Stimulated activated CD4-positive, alpha-beta T cell treated with anti-CD3 and anti-CD28 coated beads, Interleukin-15, amount 100 ng/mL, for 48 hours (primary cell): ENCODE results near the gene SSBP4.

Source experiments
- DNase-seq, 2 donors: peaks; one replicate each; pipeline ENCODE4 v3.0.0-alpha.2; 2020; ENCODE audit warnings: low read depth in 2 of 2

The SSBP4 gene

GRCh38 chr19:18433015-18433691, 14.0 kb downstream of the SSBP4 start:
- no peak for DNase-seq

DNA sequence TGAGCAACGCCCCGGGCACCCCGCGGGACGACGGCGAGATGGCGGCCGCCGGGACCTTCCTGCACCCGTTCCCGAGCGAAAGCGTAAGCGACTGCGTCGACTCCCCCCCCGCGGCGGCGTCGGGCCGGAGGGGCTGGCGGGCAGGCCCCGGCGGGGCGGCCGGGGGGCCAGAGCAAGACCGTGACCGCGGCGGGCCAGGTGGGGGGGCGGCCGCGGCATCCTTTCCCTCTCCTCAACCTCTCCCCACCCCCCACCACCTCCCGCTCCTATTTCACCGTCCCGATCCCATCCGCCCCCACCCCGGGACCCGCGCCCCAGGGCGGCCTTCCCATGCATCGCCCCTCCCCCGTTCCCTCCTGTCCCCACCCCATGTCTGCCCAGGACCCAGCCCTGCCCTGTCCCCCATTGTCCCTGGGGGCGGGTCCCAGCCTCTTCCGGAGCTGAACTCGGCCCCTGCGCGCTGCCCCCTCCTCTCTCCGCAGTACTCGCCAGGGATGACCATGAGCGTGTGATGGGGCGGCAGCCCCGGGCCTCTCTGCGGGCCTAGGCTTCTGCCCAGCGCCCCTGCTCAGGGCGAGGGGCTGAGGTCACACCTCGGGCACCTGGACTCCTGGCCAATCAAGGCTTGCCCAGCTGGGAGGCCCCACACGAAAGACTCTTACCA, 14.7 kb downstream of the SSBP4 start:
- no peak for DNase-seq

DNA sequence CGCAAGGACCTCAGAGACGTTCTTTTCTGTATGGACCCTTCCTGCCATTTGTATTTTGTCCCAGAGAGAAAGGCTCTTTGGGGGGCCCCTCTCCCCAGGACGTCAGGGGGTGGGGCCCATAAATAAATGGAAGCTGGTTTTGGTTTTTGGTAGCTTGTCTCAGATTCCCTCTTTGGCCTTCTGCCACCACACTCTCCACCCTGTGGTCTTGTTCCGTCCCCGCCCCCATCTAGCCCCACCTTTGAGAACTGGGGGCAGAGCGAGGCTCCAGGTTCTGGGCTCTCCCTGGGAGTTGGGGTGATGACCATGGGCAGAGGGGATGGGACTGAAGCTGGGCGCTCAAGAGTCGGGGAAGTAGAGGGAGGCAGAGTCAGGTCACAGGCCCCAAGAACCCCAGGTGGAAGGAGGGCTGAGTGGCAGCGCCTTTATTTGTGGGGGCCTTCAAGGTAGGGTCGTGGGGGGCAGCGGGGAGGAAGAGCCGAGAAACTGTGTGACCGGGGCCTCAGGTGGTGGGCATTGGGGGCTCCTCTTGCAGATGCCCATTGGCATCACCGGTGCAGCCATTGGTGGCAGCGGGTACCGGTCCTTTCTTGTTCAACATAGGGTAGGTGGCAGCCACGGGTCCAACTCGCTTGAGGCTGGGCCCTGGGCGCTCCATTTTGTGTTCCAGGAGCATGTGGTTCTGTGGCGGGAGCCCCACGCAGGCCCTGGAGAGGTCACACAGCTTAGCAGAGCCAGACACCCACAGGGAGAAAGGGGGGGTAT, 15.4 kb downstream of the SSBP4 start:
- DNase-seq, result no peak

DNA sequence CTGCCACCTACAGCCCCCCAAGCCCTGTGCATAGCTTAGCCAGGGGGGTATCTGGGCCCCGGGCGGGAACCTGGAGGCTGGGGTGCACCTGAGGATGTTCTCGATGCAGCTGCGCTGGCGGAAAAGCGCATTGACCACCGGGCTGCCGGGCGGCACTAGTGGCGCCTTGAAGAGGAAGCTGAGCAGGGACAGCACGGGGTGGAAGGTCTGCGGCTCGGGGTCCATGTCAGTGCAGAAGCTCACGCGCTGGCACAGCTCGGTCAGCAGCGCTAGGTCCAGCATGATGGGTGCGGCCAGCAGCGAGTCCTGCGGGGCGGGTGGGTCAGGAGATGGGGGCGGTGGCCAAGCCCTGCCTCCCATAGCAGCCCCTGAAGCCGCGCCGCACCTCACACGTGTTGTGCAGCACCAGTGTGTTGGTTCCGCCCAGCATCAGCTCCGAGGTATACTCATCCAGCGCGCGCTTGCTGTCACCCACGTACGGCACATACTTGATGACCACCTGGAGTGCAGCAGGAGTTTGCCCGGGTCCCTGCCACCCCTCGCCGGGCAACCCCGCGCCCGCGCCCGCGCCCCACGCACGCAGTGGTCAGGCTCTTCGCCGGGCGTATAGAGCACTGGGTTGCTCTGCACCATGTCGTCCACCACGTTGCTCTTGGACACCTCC, 16.1 kb downstream of the SSBP4 start:
- no peak for DNase-seq

GRCh38 chr19:18435842-18436670, 16.9 kb downstream of the SSBP4 start:
- no peak for DNase-seq

DNA sequence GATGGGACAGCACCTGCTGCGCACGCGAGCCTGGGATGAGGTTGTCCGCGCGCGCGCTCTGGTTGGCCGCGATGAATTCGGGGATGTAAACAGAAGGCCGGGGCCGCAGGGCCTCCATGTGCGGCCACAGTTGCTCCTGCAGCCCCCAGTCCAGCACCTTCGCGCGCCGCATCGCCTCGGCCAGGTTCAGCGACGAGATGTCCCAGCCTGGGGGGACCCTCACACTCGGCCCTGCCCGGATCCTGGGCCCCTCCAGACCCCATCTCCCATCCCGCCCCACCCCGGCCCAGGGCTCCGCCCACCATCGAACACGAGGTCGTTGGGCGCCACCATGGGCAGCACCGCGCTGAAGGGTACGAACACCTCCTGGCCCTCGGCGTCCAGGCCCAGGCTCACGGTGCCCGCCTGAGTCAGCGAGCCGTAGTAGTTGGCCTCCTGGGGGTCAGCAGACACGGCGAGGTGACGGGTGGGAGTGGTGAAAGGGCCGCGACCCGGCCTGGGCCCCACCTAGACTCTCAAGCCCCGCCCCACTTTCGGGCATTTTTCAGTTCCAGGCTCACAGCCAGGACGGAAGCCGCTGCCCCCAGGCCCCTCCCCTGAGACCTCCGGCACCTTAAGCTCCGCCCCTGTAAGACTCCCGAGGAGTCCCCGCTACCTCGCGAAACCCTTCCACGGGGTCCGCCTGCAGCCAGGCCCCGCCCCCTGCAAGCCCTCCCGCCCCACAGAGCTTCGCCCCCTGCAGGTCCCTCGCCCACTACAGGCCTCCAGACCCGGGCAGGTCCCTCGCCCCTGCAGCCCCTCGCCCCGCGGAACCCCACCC, 17.7 kb downstream of the SSBP4 start:
- DNase-seq, result peak in 1 of 2 donors; percentile 65

- DNase-seq, result no peak
Measured at GRCh38 chr19:18437491-18438330, 18.5 kb downstream of the SSBP4 start, which contains the start of gene ISYNA1. Gene ISYNA1, minus strand, starts transcription at chr19:18438133. Its CDS starts 154 bp downstream, at chr19:18437979.

DNA sequence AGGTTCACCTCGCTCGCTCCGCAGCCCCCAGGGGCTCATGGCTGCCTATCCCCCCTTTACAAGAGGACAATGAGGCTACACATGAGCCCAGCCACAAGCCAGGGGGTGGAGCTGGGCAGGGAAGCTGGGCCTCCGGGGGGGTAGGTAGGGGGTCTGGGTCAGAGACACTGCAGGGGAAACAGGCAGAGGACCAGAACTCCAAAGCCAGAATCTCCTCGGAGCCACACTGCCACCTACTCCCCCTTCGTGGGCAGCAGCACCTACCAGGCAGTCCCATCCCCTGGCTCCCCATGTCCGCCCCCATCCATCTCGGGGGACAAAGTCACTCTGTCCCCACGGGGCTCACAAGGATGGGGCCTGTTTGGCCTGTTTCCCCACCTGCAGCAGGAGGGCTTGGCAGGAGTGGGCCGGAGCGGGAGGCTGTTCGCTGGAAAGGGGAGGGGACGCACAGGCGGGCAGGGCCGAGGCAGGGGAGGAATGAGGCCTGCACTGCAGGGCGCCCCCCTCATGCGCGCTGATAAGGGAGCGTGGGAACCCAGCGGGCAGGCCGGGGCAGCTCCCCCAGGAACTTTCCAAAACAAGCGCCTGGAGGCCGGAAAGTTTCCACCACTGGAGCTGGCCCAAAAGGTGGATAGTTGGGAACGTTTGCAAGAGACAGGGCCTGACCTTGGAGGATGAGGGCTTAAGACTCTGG, 19.3 kb downstream of the SSBP4 start:
- DNase-seq, result no peak

DNA sequence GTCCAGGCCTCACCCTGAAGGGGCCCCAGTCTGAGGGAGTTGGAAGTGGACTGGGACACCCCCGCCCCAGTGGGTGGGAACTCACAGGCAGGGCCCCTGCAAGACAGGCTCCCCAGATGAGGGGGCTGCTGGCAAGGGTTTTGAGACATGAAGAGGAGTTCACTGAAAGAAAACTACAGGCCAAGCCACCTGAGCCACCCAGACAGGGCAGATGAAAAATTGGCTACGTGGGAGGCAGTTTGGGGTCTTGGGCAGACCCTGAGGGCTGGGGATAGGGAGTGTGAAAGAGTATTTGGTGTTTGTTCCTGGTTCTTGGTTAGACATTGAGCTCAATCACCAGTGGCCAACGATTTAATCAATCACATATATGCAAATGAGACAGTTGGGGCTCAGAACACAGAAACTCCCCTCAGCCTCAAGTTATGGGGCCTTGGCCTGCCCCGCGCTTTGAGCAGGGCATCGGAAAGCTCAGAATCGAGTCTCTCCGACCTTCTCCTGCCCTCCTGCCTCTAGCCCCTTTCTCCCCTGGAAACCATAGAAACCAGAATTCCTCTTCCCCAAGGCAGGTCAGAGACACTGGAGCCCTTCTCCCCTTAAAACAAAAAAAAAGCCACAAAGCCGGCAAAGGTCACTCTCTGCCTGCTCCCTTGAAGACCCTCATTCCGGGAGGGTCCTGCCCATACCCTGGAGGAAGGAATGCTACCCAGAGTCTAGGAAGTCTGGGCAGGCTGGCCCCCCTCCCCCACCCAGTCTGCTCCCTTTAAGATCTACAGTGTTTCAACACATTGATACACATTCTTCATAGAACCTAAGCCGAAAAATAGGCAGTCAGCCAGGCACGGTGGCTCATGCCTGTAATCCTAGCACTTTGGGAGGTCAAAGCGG, 20.1 kb downstream of the SSBP4 start:
- no peak for DNase-seq

DNA sequence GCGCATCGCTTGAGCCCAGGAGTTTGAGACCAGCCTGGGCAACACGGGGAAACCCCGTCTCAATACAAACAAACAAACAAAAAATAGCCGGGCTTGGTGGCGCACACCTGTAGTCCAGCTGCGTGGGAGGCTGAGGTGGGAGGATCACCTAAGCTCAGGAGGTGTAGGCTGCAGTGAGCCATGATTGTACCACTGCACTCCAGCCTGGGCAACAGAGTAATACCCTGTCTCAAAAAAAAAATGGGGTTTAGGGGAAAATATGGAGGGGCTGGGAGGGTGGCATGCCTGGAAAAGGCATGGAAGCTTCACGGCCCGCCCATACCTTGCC, 20.7 kb downstream of the SSBP4 start:
- DNase-seq, result no peak

DNA sequence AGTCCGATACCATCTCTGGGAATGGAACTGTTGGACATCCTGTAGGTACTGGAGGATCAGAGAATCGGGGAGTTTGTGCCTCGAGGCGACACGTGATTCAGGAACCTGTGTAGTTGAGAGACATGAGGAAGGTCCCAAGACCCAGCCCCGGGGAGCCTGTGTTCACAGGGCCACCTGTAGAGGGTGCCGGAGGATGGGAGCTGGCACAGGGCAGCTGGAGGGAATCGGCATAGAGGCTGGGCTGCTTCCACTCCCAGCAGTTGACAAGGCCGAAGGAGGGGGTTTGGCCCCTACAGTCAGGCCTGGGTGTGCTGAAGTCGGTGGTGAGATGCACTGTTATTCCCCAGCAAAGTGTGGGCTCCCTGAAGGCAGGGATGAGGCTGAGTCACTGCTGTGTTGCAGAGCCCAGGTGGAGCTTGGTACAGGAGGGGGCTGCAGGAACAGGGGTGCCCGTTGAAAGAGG, 21.2 kb downstream of the SSBP4 start:
- DNase-seq, result no peak

DNA sequence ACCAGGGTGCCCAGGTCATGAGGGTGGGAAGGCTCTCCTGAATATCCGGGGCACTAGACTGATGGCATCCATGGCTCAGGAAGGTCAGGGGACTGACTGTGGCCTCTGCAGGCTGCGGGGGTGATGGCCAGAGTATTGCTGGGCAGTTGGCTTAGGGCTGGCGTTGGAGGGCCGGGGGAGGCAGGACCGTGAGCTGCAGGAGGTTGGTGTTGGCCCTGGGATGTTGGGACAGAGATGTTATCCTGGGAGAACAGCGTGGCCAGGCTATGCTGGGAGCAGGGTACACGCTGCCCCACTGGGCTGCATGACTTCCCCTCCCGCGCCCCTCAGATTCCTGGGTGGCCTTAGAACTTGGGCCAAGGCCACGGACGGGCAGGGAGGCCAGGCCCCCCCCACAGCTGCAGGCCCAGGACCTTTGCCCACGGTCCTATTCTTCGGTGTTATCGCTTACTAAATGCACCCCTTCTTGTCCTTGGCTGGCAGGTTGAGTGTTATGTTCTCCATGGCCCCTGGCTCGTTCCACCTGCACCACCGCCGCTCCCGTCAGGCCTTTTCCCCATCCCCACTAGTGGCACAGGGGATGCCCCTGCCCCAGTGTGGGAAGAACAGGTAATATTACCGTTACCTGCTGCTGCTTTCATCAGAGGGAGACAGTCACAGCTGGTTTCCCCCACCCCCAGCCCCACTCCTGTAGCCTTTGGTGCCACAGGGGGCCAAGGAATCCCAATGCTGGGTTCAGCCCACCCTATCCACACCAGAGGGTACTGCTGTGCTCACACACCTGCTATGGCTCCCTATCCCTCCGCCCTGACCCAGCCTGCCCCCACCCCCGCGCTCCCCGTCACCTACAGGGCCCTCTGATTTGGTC, 22.0 kb downstream of the SSBP4 start:
- DNase-seq, result no peak

DNA sequence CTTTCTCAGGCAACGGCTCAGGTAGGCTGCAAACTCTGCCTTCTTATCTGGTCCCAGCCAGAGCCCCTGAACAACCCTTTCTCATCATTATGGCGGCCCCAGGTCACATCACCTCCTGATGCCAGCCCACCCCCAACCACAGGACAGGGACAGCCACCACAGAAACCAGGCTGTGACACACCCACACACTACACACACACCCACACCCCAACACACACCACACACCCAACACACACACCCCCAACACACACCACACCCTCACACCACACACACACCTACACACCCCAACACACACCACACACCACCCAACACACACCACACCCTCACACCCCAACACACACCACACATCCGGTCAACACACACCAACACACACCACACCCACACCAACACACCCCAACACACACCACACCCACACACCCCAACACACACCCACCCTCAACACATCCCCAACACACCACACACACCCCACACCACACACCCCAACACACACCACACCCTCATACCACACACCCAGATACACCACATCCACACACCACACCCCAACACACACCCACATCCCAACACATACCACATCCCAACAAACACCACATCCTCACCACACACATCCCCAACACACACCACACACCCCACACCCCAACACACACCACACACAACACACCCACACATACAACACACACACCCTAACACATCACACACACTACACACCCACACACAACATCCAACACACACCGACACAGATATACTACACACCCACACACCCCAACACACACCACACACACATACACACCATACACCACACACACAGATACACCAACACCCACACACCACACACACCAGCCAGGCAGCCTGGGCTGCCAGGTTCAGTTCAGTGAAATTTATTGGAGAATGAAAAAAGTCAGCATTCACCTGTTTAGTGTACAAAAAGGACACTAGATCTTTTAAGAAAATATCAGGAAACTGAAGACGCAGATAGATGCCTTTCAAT, 22.9 kb downstream of the SSBP4 start:
- no peak for DNase-seq

DNA sequence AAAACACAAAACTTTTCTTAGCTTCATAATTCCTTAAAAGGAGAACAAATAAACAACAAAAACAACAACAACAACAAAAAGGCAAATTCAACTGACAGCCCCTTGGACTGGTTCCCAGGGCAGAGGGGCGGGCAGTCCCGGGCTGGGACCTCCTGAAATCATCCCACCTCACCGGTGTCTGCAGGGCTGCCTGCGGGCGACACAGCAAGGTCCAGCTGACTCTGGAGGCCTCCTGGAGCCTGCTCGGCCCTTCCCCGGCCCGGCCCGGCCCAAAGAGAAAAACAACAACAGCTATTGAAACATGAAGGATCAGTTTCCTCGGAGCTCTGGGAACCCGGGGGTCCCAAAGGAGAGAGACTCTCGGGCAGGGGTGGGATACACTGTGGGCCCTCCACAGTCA, 23.7 kb downstream of the SSBP4 start:
- DNase-seq, result no peak

GRCh38 chr19:18443406-18443805, 24.2 kb downstream of the SSBP4 start:
- no peak for DNase-seq

GRCh38 chr19:18443831-18444230, 24.6 kb downstream of the SSBP4 start:
- DNase-seq, result no peak
